Hepatocyte (in vitro differentiated cells): ENCODE results near the gene RNF112.

Experiments used
- CTCF ChIP-seq: fragments of 200-600 bp; sonication (generic); IDR thresholded peaks from 2 replicates; pipeline ENCODE4 v1.5.1; 2016; ENCODE audit warnings: antibody characterized with exemption, mild to moderate bottlenecking; ENCODE audit not compliant: poor library complexity
- EZH2 ChIP-seq: fragments of 200-600 bp; sonication (generic); IDR thresholded peaks from 2 replicates; pipeline ENCODE4 v1.6.1; 2016; ENCODE audit warnings: antibody characterized with exemption, mild to moderate bottlenecking, borderline replicate concordance
- EZH2phosphoT487 ChIP-seq: fragments of 200-600 bp; sonication (generic); IDR thresholded peaks from one replicate; pipeline ENCODE4 v1.6.1; 2018; ENCODE audit warnings: antibody characterized with exemption, mild to moderate bottlenecking, low read depth, moderate library complexity; ENCODE audit not compliant: unreplicated experiment, severe bottlenecking

GRCh38 chr17:19409066-19409465 lies 2.0 kb upstream of the RNF112 start:
- no peak for TF ChIP-seq CTCF
- TF ChIP-seq EZH2, result no peak
- no peak for TF ChIP-seq EZH2phosphoT487
